Endothelial cell of umbilical vein (primary cell): ENCODE results near the gene PLD1.

Experiments
- EZH2 ChIP-seq: IDR thresholded peaks from 2 replicates; pipeline ENCODE4 v1.6.1; 2012; ENCODE audit warnings: borderline replicate concordance, low read depth, mild to moderate bottlenecking, moderate library complexity, low read length, inconsistent platforms; ENCODE audit not compliant: severe bottlenecking
- FOS ChIP-seq: IDR thresholded peaks from 2 replicates; pipeline ENCODE4 v1.6.1; 2011; ENCODE audit warnings: mild to moderate bottlenecking, low read length, moderate library complexity, borderline replicate concordance; ENCODE audit not compliant: insufficient read depth
- GATA2 ChIP-seq: IDR thresholded peaks from 2 replicates; pipeline ENCODE4 v1.7.0; 2011; ENCODE audit warnings: low read depth, mild to moderate bottlenecking, moderate library complexity, mixed read lengths, low read length; ENCODE audit not compliant: insufficient read length, insufficient read depth
- JUN ChIP-seq: IDR thresholded peaks from 2 replicates; pipeline ENCODE4 v1.6.1; 2011; ENCODE audit warnings: borderline replicate concordance, low read depth; ENCODE audit not compliant: insufficient read length, insufficient read depth
- MYC ChIP-seq: IDR thresholded peaks from one replicate; pipeline ENCODE4 v1.6.1; 2011; ENCODE audit warnings: mild to moderate bottlenecking, low read depth, low read length
- POLR2A ChIP-seq: IDR thresholded peaks from 2 replicates; pipeline ENCODE4 v1.6.1; 2012; ENCODE audit warnings: low read depth, mild to moderate bottlenecking, control low read depth, low read length
- POLR2AphosphoS5 ChIP-seq: IDR thresholded peaks from 2 replicates; pipeline ENCODE4 v1.6.1; 2012; ENCODE audit warnings: low read depth, mild to moderate bottlenecking, control low read depth, low read length, moderate library complexity; ENCODE audit not compliant: insufficient read depth
- TF ChIP-seq, protein P1 (sequence below), 2 donors: IDR thresholded peaks; 1 replicate in 1 of 2; 2 replicates in 1 of 2; pipeline ENCODE4 v1.5.1; 2011; ENCODE audit warnings: low read length in 2 of 2, mild to moderate bottlenecking in 2 of 2, moderate library complexity in 2 of 2, control low read depth in 1 of 2, inconsistent platforms in 1 of 2, low read depth in 1 of 2; ENCODE audit not compliant: insufficient read depth in 1 of 2; ENCODE audit errors: extremely low read depth in 1 of 2
- TF ChIP-seq, protein P2 (sequence below): IDR thresholded peaks from 2 replicates; pipeline ENCODE4 v1.6.1; 2011; ENCODE audit not compliant: insufficient read depth, insufficient read length

DNA sequence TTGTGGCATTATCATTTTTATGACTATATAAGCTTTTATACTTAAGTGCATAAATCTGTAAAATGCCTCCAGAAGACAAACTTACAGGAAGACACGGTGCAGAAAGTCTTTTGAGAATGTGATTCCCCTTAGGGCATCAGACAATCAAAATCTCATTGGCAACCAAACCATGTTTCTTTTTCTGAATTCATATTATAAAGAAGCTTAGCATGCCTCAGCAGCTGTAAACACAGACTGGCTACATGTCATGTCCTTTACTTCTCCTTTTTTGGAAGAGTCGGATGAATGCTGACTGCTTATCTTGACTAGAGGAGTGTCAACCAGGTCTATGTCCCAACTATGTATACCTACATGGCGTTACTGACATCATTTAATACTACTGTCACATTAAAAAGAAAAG is 150.1 kb downstream of the PLD1 start:
- TF ChIP-seq, protein P1, sequence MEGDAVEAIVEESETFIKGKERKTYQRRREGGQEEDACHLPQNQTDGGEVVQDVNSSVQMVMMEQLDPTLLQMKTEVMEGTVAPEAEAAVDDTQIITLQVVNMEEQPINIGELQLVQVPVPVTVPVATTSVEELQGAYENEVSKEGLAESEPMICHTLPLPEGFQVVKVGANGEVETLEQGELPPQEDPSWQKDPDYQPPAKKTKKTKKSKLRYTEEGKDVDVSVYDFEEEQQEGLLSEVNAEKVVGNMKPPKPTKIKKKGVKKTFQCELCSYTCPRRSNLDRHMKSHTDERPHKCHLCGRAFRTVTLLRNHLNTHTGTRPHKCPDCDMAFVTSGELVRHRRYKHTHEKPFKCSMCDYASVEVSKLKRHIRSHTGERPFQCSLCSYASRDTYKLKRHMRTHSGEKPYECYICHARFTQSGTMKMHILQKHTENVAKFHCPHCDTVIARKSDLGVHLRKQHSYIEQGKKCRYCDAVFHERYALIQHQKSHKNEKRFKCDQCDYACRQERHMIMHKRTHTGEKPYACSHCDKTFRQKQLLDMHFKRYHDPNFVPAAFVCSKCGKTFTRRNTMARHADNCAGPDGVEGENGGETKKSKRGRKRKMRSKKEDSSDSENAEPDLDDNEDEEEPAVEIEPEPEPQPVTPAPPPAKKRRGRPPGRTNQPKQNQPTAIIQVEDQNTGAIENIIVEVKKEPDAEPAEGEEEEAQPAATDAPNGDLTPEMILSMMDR (IDR thresholded peaks at IDR 0.05; ENCODE audit: extremely low read depth in 1 of 2, insufficient read depth in 1 of 2, low read depth in 1 of 2, low read length in 2 of 2) = no peak
- no peak for TF ChIP-seq JUN
- TF ChIP-seq POLR2AphosphoS5 = no peak
- TF ChIP-seq POLR2A = no peak
- no peak for TF ChIP-seq EZH2
- TF ChIP-seq, protein P2, sequence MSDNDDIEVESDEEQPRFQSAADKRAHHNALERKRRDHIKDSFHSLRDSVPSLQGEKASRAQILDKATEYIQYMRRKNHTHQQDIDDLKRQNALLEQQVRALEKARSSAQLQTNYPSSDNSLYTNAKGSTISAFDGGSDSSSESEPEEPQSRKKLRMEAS = no peak
- TF ChIP-seq MYC = no peak
- TF ChIP-seq GATA2 = no peak
- TF ChIP-seq FOS = no peak
